ENCODE measurements around the gene NAGPA. TPM values are rescaled to one million over a fixed set of nuclear protein-coding genes. Genes with fewer than 3 reads are reported as not detected.

Gene NAGPA
- total and polyA plus RNA-seq, 2 of the 13 experiments (the other 11 are each of a cell fraction or from before 2014, with no cell fraction given) = 27.1 to 60.3 TPM

DNA sequence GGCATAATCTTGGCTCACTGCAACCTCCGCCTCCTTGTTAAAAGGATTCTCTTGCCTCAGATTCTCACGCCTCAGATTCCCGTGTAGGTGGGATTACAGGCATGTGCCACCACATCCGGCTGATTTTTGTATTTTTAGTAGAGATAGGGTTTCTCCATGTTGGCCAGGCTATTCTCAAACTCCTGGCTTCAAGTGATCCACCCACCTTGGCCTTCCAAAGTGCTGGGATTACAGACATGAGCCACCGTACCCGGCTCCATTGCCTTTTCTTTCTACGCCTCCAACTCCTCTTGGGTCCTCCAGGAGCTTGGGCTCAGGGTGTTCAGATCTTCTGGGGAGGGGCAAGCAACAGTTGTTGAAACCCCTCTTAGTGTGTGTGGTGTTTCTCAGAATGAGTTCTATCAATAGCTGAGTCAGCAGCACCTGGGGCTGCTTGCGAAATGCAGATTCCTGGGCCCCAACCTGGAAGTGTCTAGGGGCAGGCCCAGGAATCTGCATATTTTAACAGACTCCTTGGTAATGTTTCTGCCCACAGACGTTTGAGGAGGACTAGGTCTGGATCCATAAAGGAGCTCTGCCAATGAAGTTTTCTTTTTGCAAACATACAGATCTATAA lies 44.2 kb downstream of the NAGPA start:
- Histone ChIP-seq H3K27me3 (ENCODE audit: control insufficient read depth in 1 of 2, insufficient read depth in 2 of 2, low read length in 2 of 2) (peaks cover 7 to 43% of the 10 kb centered on the region in 2 experiments), H3K36me3 (replicated peaks in 1 of 2; ENCODE audit: control insufficient read depth in 1 of 2, insufficient read depth in 2 of 2, low read length in 2 of 2) (no peaks in the 10 kb centered on the region), H3K9me3 (ENCODE audit: low read length) (no peaks in the 10 kb centered on the region), H2AFZ (ENCODE audit: low read length) (no peak overlapping the region), H3K4me3 (replicated peaks in 1 of 3; ENCODE audit: insufficient read depth in 1 of 3, low read depth in 2 of 3, low read length in 3 of 3) (no peak overlapping the region), H3K79me2 (ENCODE audit: insufficient read depth, low read length) (no peaks in the 10 kb centered on the region), H3K9ac (ENCODE audit: insufficient read depth, low read depth, low read length) (no peak overlapping the region), H3K27ac (ENCODE audit: extremely low read length, insufficient read depth, low read length) (no peak overlapping the region), H4K20me1 (ENCODE audit: insufficient read depth, low read length) (no peaks in the 10 kb centered on the region), H3K4me1 (ENCODE audit: insufficient read depth, low read length) (peaks cover 13% of the 10 kb centered on the region), H3K4me2 (ENCODE audit: low read depth, low read length) (no peak overlapping the region)
- ChIA-PET POLR2A (interaction anchor here (0.6 kb wide), 1 partner anchor 9 kb away, joined by 4 read pairs; no protein-coding TSS in a partner anchor), CTCF (ENCODE audit: low intra/inter-chr PET ratio, low total read pairs) (no interaction called here)
- no TSS peak for BruUV-seq (replicated peaks)
- TF ChIP-seq, protein P1, sequence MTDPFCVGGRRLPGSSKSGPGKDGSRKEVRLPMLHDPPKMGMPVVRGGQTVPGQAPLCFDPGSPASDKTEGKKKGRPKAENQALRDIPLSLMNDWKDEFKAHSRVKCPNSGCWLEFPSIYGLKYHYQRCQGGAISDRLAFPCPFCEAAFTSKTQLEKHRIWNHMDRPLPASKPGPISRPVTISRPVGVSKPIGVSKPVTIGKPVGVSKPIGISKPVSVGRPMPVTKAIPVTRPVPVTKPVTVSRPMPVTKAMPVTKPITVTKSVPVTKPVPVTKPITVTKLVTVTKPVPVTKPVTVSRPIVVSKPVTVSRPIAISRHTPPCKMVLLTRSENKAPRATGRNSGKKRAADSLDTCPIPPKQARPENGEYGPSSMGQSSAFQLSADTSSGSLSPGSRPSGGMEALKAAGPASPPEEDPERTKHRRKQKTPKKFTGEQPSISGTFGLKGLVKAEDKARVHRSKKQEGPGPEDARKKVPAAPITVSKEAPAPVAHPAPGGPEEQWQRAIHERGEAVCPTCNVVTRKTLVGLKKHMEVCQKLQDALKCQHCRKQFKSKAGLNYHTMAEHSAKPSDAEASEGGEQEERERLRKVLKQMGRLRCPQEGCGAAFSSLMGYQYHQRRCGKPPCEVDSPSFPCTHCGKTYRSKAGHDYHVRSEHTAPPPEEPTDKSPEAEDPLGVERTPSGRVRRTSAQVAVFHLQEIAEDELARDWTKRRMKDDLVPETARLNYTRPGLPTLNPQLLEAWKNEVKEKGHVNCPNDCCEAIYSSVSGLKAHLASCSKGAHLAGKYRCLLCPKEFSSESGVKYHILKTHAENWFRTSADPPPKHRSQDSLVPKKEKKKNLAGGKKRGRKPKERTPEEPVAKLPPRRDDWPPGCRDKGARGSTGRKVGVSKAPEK (CRISPR knock-in tag; IDR thresholded peaks at IDR 0.05; ENCODE audit: borderline replicate concordance) = no peak
- peak; percentile 87 for TF ChIP-seq MAFF (IDR thresholded peaks at IDR 0.05; ENCODE audit: low read depth, low read length)
- peak; percentile 85 to 92 for TF ChIP-seq MAFK (conservative IDR thresholded peaks at IDR 0.05 in 1 of 2, IDR thresholded peaks at IDR 0.05 in 1 of 2; ENCODE audit: low read length in 2 of 2)
- no peak for TF ChIP-seq KLF6 (CRISPR knock-in tag; IDR thresholded peaks at IDR 0.05)
- ATAC-seq (no peak), FAIRE-seq (no peak), DNase-seq (ENCODE audit: low spot score) (no peak)
- WGBS (ENCODE audit: low lambda C conversion rate) = 50% methylated on average over 9 of the region's 9 CpGs
- in situ Hi-C loops (cut with HindIII; ENCODE audit: extremely low pct_ligation_motif_present, low pct_unique_long_range_greater_than_20kb) (no loop called here), intact Hi-C loops (cut with micrococcal nuclease; ENCODE audit: unreplicated experiment) (no loop called here)

DNA sequence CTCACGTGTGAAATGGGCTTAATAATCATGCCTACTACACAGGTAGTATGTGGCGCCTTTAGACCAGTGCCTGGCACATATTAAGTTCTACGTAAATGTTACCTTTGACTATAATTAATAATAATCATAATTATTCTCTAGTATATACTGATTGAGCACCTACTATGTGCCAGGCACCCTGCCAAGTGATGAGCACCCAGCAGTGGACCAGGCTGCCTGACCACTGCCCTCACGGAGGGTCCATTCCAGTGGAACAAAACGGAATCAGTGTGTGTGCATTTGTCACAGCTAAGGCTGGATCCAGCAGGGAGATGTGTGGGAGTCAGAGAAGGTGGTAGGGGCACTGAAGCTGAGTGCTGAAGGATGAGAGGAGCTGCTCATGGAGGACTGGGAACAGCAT lies 45.1 kb downstream of the NAGPA start:
- H3K36me3 ChIP-seq (replicated peaks in 1 of 2; ENCODE audit: control insufficient read depth in 1 of 2, insufficient read depth in 2 of 2, low read length in 2 of 2) = no peaks in the 10 kb centered on the region
- H3K4me3 ChIP-seq (replicated peaks in 1 of 3; ENCODE audit: insufficient read depth in 1 of 3, low read depth in 2 of 3, low read length in 3 of 3) = no peak overlapping the region
- no peaks in the 10 kb centered on the region for H3K79me2 ChIP-seq (ENCODE audit: insufficient read depth, low read length)
- intact Hi-C loops (cut with micrococcal nuclease; ENCODE audit: unreplicated experiment) = no loop called here
- 74% methylated on average over 5 of the region's 5 CpGs for WGBS (ENCODE audit: low lambda C conversion rate)
- POLR2A ChIA-PET = no interaction called here
- ATAC-seq (no peak), FAIRE-seq (no peak), DNase-seq (ENCODE audit: low spot score) (no peak)
- no peaks in the 10 kb centered on the region for H3K9me3 ChIP-seq (ENCODE audit: low read length)
- TF ChIP-seq ZMYM3 (CRISPR knock-in tag; IDR thresholded peaks at IDR 0.05) (peak; percentile 57; the same call in 1 of the 2 replicates), RARG (CRISPR knock-in tag; IDR thresholded peaks at IDR 0.05; ENCODE audit: low read depth) (no peak), ZKSCAN1 (IDR thresholded peaks at IDR 0.05; ENCODE audit: low read length) (peak; percentile 85), CBX5 (CRISPR knock-in tag; IDR thresholded peaks at IDR 0.05; ENCODE audit: borderline replicate concordance) (0 out of 2 replicates have a peak, but pooled peaks have one; percentile 15), GABPB1 (CRISPR knock-in tag; IDR thresholded peaks at IDR 0.05) (no peak)
- H3K4me1 ChIP-seq (ENCODE audit: insufficient read depth, low read length) = peaks cover 13% of the 10 kb centered on the region
- in situ Hi-C loops (cut with HindIII; ENCODE audit: extremely low pct_ligation_motif_present, low pct_unique_long_range_greater_than_20kb) = no loop called here
- no peak overlapping the region for H3K4me2 ChIP-seq (ENCODE audit: low read depth, low read length)
- no peaks in the 10 kb centered on the region for H4K20me1 ChIP-seq (ENCODE audit: insufficient read depth, low read length)
- no peak overlapping the region for H2AFZ ChIP-seq (ENCODE audit: low read length)
- no peak overlapping the region for H3K27ac ChIP-seq (ENCODE audit: extremely low read length, insufficient read depth, low read length)
- H3K27me3 ChIP-seq (ENCODE audit: control insufficient read depth in 1 of 2, insufficient read depth in 2 of 2, low read length in 2 of 2) = peaks cover 7 to 43% of the 10 kb centered on the region in 2 experiments
- CTCF ChIA-PET (ENCODE audit: low intra/inter-chr PET ratio, low total read pairs) = no interaction called here
- no peak overlapping the region for H3K9ac ChIP-seq (ENCODE audit: insufficient read depth, low read depth, low read length)
- no TSS peak for BruUV-seq (replicated peaks)

All from HepG2 (cell line).